EL (cell line): ENCODE measurements around the gene COL9A2.
A peak's percentile ranks its signal among the peaks of the same experiment; 100 is the strongest.
"Not testable (repeated sequence)": the region's sequence is repeated elsewhere in the genome, so short reads cannot be mapped to it uniquely, and the experiment has no call there.

Source experiments
- DNase-seq: peaks from one replicate; pipeline ENCODE4 v3.0.0-alpha.2; 2016

Gene COL9A2

GRCh38 chr1:40316595-40317393, at the start of gene COL9A2:
Gene COL9A2, minus strand, starts transcription at chr1:40317286. Its CDS starts 89 bp downstream, at chr1:40317197.
- peak; percentile 45 for DNase-seq

GRCh38 chr1:40363721-40364120, 46.6 kb upstream of the COL9A2 start:
- DNase-seq, result peak; percentile 25

GRCh38 chr1:40362699-40363098, 45.6 kb upstream of the COL9A2 start:
- peak; percentile 64 for DNase-seq

- no peak for DNase-seq
Measured at GRCh38 chr1:40362199-40362598, 45.1 kb upstream of the COL9A2 start.

GRCh38 chr1:40361637-40362036, 44.6 kb upstream of the COL9A2 start:
- no peak for DNase-seq

- DNase-seq, result no peak
Measured at GRCh38 chr1:40361201-40361600, 44.1 kb upstream of the COL9A2 start.

GRCh38 chr1:40360631-40361030, 43.5 kb upstream of the COL9A2 start:
- DNase-seq, result no peak

- DNase-seq, result no peak
Measured at GRCh38 chr1:40357625-40358024, 40.5 kb upstream of the COL9A2 start.

GRCh38 chr1:40353082-40353481, 36.0 kb upstream of the COL9A2 start:
- DNase-seq, result no peak

- no peak for DNase-seq
Measured at GRCh38 chr1:40352126-40352525, 35.0 kb upstream of the COL9A2 start.

GRCh38 chr1:40351124-40351523, 34.0 kb upstream of the COL9A2 start:
- no peak for DNase-seq

GRCh38 chr1:40350391-40350790, 33.3 kb upstream of the COL9A2 start:
- no peak for DNase-seq

GRCh38 chr1:40344597-40344996, 27.5 kb upstream of the COL9A2 start:
- DNase-seq, result peak; percentile 51

- DNase-seq, result not testable (repeated sequence)
Measured at GRCh38 chr1:40342381-40342717, 25.3 kb upstream of the COL9A2 start.

GRCh38 chr1:40341491-40342380, 24.6 kb upstream of the COL9A2 start:
- DNase-seq, result peak; percentile 12

- DNase-seq, result no peak
Measured at GRCh38 chr1:40339420-40340323, 22.6 kb upstream of the COL9A2 start.

- peak; percentile 79 for DNase-seq
Measured at GRCh38 chr1:40338745-40339419, 21.8 kb upstream of the COL9A2 start.

GRCh38 chr1:40337443-40337842, 20.4 kb upstream of the COL9A2 start:
- no peak for DNase-seq

GRCh38 chr1:40332695-40333094, 15.6 kb upstream of the COL9A2 start:
- DNase-seq, result no peak

GRCh38 chr1:40331403-40331802, 14.3 kb upstream of the COL9A2 start:
- DNase-seq, result not testable (repeated sequence)

GRCh38 chr1:40318970-40319621, 2.0 kb upstream of the COL9A2 start:
- no peak for DNase-seq

GRCh38 chr1:40318476-40318875, 1.4 kb upstream of the COL9A2 start:
- DNase-seq, result no peak
